Right atrium auricular region (tissue), 2 donors: ENCODE results near the gene DLG5. TPM values are rescaled to one million over a fixed set of nuclear protein-coding genes. Genes with fewer than 3 reads are reported as not detected.

Experiments used
- DNase-seq: peaks from one replicate; pipeline ENCODE4 v3.0.0-alpha.2; 2019; ENCODE audit warnings: low spot score
- H3K27ac ChIP-seq, 2 donors: fragments of 200-600 bp; sonication (generic); 1 replicate in 1 of 2; 2 replicates in 1 of 2; pipeline ENCODE4 v1.5.1; 2016 to 2019
- H3K27me3 ChIP-seq, 2 donors: fragments of 200-600 bp; sonication (generic); one replicate each; pipeline versions ENCODE4 v1.5.1 to v1.6.0; 2017 to 2019
- H3K36me3 ChIP-seq: fragments of 200-600 bp; sonication (generic); one replicate; pipeline ENCODE4 v1.5.1; 2016
- H3K4me1 ChIP-seq, 2 donors: fragments of 200-600 bp; sonication (generic); one replicate each; pipeline versions ENCODE4 v1.5.1 to v1.6.0; 2017 to 2019
- H3K4me3 ChIP-seq, 2 donors: fragments of 200-600 bp; sonication (generic); 1 replicate in 1 of 2; 2 replicates in 1 of 2; pipeline ENCODE4 v1.5.1; 2017 to 2019; ENCODE audit warnings: mild to moderate bottlenecking in 1 of 2, moderate library complexity in 1 of 2
- H3K9me3 ChIP-seq, 2 donors: fragments of 200-600 bp; sonication (generic); one replicate each; pipeline ENCODE4 v1.5.1; 2019
- CTCF ChIP-seq, 2 donors: fragments of 200-600 bp; sonication (generic); IDR thresholded peaks; one replicate each; pipeline ENCODE4 v1.5.1; 2019; ENCODE audit warnings: antibody characterized with exemption in 2 of 2
- total RNA-seq, 2 donors: library from RNA; depleted of rRNA; stranded (reverse); fragments of >200 nt; gene quantifications; one replicate each; pipeline ENCODE4 v1.1.0, GENCODE V29; 2016

The DLG5 gene
- total RNA-seq, 2 donors from 2014 or later, result 10.5 to 20.4 TPM

GRCh38 chr10:77756319-77757232, 170.0 kb downstream of the DLG5 start:
- Histone ChIP-seq H3K4me1 (peaks cover 0 to 4% of the 10 kb centered on the region in 2 donors), H3K9me3 (no peaks in the 10 kb centered on the region), H3K27me3 (no peaks in the 10 kb centered on the region), H3K4me3 (no peak overlapping the region), H3K36me3 (no peaks in the 10 kb centered on the region), H3K27ac (no peak overlapping the region)
- no peak for DNase-seq
- peak in 1 of 2 donors; percentile 59 for TF ChIP-seq CTCF (IDR thresholded peaks at IDR 0.05)

- TF ChIP-seq CTCF (IDR thresholded peaks at IDR 0.05), result no peak
- H3K27me3 ChIP-seq, result no peaks in the 10 kb centered on the region
- H3K9me3 ChIP-seq, result peaks cover 0 to 13% of the 10 kb centered on the region in 2 donors
- no peak overlapping the region for H3K4me3 ChIP-seq
- H3K4me1 ChIP-seq, result no peaks in the 10 kb centered on the region
- no peaks in the 10 kb centered on the region for H3K36me3 ChIP-seq
- H3K27ac ChIP-seq, result no peak overlapping the region
- no peak for DNase-seq
Observed at GRCh38 chr10:77746047-77746707, 180.4 kb downstream of the DLG5 start.

GRCh38 chr10:77744245-77744644, 182.3 kb downstream of the DLG5 start:
- H3K4me1 ChIP-seq, result no peaks in the 10 kb centered on the region
- TF ChIP-seq CTCF (IDR thresholded peaks at IDR 0.05), result no peak
- peaks cover 0 to 17% of the 10 kb centered on the region in 2 donors for H3K9me3 ChIP-seq
- no peak overlapping the region for H3K4me3 ChIP-seq
- no peak for DNase-seq
- H3K27ac ChIP-seq, result no peak overlapping the region
- no peaks in the 10 kb centered on the region for H3K36me3 ChIP-seq
- H3K27me3 ChIP-seq, result no peaks in the 10 kb centered on the region

GRCh38 chr10:77742172-77742571, 184.4 kb downstream of the DLG5 start:
- no peak overlapping the region for H3K4me3 ChIP-seq
- H3K9me3 ChIP-seq, result peaks cover 0 to 17% of the 10 kb centered on the region in 2 donors
- no peaks in the 10 kb centered on the region for H3K36me3 ChIP-seq
- TF ChIP-seq CTCF (IDR thresholded peaks at IDR 0.05), result no peak
- H3K27ac ChIP-seq, result no peak overlapping the region
- DNase-seq, result no peak
- no peaks in the 10 kb centered on the region for H3K27me3 ChIP-seq
- H3K4me1 ChIP-seq, result no peaks in the 10 kb centered on the region

- Histone ChIP-seq H3K9me3 (peaks cover 0 to 17% of the 10 kb centered on the region in 2 donors), H3K4me1 (no peaks in the 10 kb centered on the region), H3K36me3 (no peaks in the 10 kb centered on the region), H3K27ac (no peak overlapping the region), H3K27me3 (no peaks in the 10 kb centered on the region), H3K4me3 (no peak overlapping the region)
- DNase-seq, result no peak
- no peak for TF ChIP-seq CTCF (IDR thresholded peaks at IDR 0.05)
Observed at GRCh38 chr10:77741746-77742145, 184.8 kb downstream of the DLG5 start.

Other genes with a start within 250 kb of the DLG5 start
- gene POLR3A, start 102.8 kb upstream of the DLG5 start, total RNA-seq, result 1 to 10 TPM; 6.9 to 8.2 TPM
- gene RPS24, start 107.1 kb upstream of the DLG5 start, total RNA-seq, result 1,000 to 10,000 TPM; 1,060 to 1,748 TPM